ENCODE results near the gene BOD1L1. TPM values are rescaled to one million over a fixed set of nuclear protein-coding genes. Genes with fewer than 3 reads are reported as not detected.

The BOD1L1 gene
- total RNA-seq, 8 experiments from 2014 or later = 32.6 to 157 (median 49.6) TPM

DNA sequence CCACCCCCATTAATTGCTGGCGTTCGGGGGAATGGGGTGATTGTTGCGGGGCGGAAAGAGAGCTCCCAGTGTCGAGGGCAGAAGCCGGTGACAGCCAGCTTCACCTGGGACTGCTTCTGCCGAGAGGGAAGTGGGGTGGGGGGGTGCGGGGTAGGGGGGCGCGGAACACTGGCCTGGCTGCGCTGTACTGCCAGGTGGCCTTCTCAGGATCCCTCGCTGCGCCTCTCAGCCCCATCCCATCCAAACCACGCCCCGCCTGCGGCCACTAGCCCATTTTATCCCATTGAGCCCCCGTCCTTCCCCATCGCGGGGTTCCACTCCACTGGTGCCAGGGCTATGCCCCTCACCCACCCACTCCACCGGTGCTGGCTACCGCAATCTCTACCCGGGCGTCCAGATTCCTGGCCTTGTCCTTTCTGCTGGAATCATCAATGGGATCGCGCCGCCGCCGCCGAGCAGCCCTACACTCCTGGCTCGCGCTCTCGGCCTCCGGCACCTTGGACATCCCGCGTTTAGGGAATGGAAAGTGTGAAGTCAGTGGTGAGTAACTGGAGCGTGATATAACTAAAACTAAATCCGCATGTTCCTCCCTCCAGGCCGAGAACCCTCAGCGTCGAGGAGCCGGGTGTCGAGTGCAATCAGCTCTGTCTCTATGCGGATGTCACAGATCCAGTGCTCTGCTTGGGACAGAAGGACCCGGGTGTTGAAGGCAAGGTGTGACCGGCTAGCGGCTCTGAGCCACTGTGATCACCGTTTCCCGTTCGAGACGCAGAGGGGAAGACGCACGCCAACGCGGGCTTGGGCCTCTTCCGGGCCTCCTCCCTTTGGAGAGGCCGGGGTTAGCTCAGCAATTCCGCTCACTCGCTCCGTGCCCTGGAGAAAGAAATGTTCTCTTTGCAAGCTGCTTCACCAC is 103.7 kb downstream of the BOD1L1 start:
- Histone ChIP-seq H3K4me3 (no peak overlapping the region), H3K4me1 (replicated peaks in 1 of 2) (no peaks in the 10 kb centered on the region), H3K27ac (no peak overlapping the region)
- in situ Hi-C loops (cut with MboI; ENCODE audit: low pct_unique_long_range_greater_than_20kb in 2 of 9, low sequenced_read_pairs in 9 of 9, unreplicated experiment in 9 of 9) = no loop called here
- 10 to 39% (median 23%) methylated on average over 1 to 8 of the region's 59 CpGs; no CpG with 5 or more reads in 4 of the 10 experiments for WGBS, 10 experiments
- ATAC-seq (replicated peaks in 6 of 8) = no peak

DNA sequence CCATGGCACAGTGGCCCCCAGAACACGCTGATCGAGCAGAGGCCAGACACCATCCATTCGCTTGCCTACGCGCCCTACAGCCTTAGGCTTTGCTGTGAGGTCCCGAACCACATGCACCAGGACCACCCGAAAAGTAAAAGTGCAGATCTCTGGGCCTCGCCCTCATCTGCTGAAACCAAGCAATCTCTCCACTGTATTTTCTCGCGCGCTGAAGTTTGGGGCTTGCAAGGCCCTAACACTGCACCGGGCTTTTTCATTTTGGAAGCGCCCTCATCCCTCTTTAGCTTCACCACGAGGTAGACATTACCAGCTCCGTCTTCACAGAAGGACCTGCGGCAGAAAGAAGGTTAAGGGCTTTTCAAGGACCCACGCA is 104.4 kb downstream of the BOD1L1 start:
- in situ Hi-C loops (cut with MboI; ENCODE audit: low pct_unique_long_range_greater_than_20kb in 2 of 9, low sequenced_read_pairs in 9 of 9, unreplicated experiment in 9 of 9) = no loop called here
- WGBS, 10 experiments = 0 to 47% (median 29%) methylated on average over 1 to 11 of the region's 17 CpGs; no CpG with 5 or more reads in 5 of the 10 experiments
- ATAC-seq (replicated peaks in 6 of 8) = no peak
- Histone ChIP-seq H3K27ac (no peak overlapping the region), H3K4me3 (no peak overlapping the region), H3K4me1 (replicated peaks in 1 of 2) (no peaks in the 10 kb centered on the region)

DNA sequence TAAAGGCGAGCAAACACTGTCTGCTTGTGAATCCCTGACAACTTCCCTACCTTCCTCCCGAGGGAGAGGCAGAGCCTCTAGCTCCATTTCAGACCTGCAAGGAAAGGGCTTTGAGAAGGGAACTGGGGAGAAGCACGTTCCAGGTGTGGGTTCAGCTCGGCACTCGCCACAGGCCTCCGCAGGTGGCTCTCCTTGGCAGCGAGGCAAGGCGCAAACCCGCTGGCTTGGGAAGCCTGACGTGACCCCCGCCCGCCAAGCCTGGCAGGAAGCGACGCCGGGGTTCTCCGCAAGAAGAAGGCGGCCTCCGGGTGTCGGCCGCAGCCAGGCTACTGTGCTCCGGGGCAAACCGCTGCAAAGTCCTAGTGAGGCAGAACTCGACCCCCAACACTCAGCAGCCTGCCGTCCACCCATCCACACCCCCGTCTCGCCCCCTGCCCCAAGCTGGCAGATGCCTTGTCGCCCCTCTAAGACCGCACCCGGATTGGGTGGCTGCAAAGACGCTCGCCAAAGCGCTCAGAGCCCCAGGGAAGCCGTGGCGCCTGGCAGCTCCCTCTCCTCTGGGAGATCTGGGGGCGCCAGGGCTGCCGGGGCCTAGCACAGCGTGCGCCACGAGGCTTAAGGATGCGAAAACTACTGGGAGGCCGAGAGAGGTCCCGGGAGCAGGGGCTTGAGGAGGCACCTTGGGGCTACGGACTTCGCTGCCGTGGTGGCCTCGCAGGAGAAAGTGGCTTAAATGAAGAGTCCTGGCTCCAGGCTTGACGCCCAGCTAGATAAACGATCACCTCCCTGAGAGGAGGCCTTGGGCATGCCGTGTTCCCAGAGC is 105.0 kb downstream of the BOD1L1 start:
- peak in 3 of 8 experiments; percentile 16 to 30 (median 22) for ATAC-seq (replicated peaks in 6 of 8)
- in situ Hi-C loops (cut with MboI; ENCODE audit: low pct_unique_long_range_greater_than_20kb in 2 of 9, low sequenced_read_pairs in 9 of 9, unreplicated experiment in 9 of 9) = no loop called here
- 0 to 50% (median 5%) methylated on average over 1 to 12 of the region's 49 CpGs; no CpG with 5 or more reads in 2 of the 10 experiments for WGBS, 10 experiments
- Histone ChIP-seq H3K4me1 (replicated peaks in 1 of 2) (no peaks in the 10 kb centered on the region), H3K27ac (no peak overlapping the region), H3K4me3 (no peak overlapping the region)

DNA sequence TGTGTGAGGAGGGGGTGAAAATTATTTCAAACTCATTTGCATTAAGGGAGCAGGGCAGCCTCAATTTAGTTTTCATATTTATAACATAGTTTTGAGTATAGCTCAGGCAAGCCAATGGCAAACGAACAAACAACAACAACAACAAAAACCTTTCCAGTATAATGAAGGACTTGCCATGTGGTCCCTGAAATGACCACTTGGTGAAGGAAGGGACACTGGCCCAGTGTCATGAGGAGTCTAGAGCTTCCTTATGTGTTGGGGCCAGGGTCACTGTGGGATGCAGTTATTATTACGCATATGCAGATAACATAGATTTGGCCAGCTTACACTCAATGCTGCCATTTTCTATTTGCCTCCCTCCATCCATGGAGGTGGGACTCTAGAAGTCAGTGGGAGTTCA is 106.5 kb downstream of the BOD1L1 start:
- Histone ChIP-seq H3K27ac (no peak overlapping the region), H3K4me3 (no peak overlapping the region), H3K4me1 (replicated peaks in 1 of 2) (no peaks in the 10 kb centered on the region)
- WGBS, 10 experiments = 0 to 83% (median 58%) methylated on average over 1 to 2 of the region's 2 CpGs; no CpG with 5 or more reads in 1 of the 10 experiments
- no peak for ATAC-seq (replicated peaks in 6 of 8)
- in situ Hi-C loops (cut with MboI; ENCODE audit: low pct_unique_long_range_greater_than_20kb in 2 of 9, low sequenced_read_pairs in 9 of 9, unreplicated experiment in 9 of 9) = no loop called here

Other genes with a start within 250 kb of the BOD1L1 start
- gene RAB28, start 143.4 kb downstream of the BOD1L1 start, total RNA-seq = 10 to 100 TPM; 16.8 to 40.9 (median 26.0) TPM
- gene NKX3-2, start 83.2 kb downstream of the BOD1L1 start, total RNA-seq = 10 to 100 TPM in 1 of 8 experiments, 1 to 10 TPM in 4, under 1 TPM in 3; 0.43 to 24.3 (median 1.0) TPM